Fibroblast of lung (primary cell): ENCODE results near the gene SDCCAG8. TPM values are rescaled to one million over a fixed set of nuclear protein-coding genes. Genes with fewer than 3 reads are reported as not detected.
A peak's percentile ranks its signal among the peaks of the same experiment; 100 is the strongest.

Source experiments
- DNase-seq, 2 donors: peaks; one replicate each; pipeline versions ENCODE4 v3.0.0 to v3.0.0-alpha.2; 2010; ENCODE audit warnings: low read depth in 2 of 2
- H2AFZ ChIP-seq: 2 replicates; pipeline ENCODE4 v1.5.1; 2012; ENCODE audit warnings: low read length, control low read depth, inconsistent platforms
- H3K27ac ChIP-seq: 2 replicates; pipeline ENCODE4 v1.5.1; 2011; ENCODE audit warnings: low read length, control low read depth; ENCODE audit not compliant: insufficient read depth
- H3K27me3 ChIP-seq: 2 replicates; pipeline ENCODE4 v1.5.1; 2011; ENCODE audit warnings: mild to moderate bottlenecking, low read length; ENCODE audit not compliant: control insufficient read depth, insufficient read depth
- H3K36me3 ChIP-seq: 2 replicates; pipeline ENCODE4 v1.5.1; 2011; ENCODE audit warnings: low read length; ENCODE audit not compliant: control insufficient read depth, insufficient read depth
- H3K4me1 ChIP-seq: 2 replicates; pipeline ENCODE4 v1.5.1; 2011; ENCODE audit warnings: low read length; ENCODE audit not compliant: control insufficient read depth, insufficient read depth; ENCODE audit errors: extremely low read depth
- H3K4me2 ChIP-seq: 2 replicates; pipeline ENCODE4 v1.5.1; 2011; ENCODE audit warnings: low read length, control low read depth; ENCODE audit not compliant: insufficient read depth; ENCODE audit errors: extremely low read depth
- H3K4me3 ChIP-seq, 4 experiments: fragments of 200-600 bp in 1 of 4; sonication (generic) in 1 of 4; replicated peaks in 1 of 4; 2 replicates each; pipeline ENCODE4 v1.5.1; 2011 to 2016; ENCODE audit warnings: low read length in 4 of 4, low read depth in 3 of 4, mild to moderate bottlenecking in 3 of 4, control low read depth in 2 of 4, inconsistent platforms in 1 of 4, mixed read lengths in 1 of 4; ENCODE audit not compliant: insufficient read depth in 1 of 4; ENCODE audit errors: control extremely low read depth in 1 of 4
- H3K79me2 ChIP-seq: 2 replicates; pipeline ENCODE4 v1.5.1; 2012; ENCODE audit warnings: mild to moderate bottlenecking, low read length, inconsistent platforms; ENCODE audit not compliant: control insufficient read depth, insufficient read depth
- H3K9ac ChIP-seq: 2 replicates; pipeline ENCODE4 v1.5.1; 2011; ENCODE audit warnings: mild to moderate bottlenecking, low read length, control low read depth; ENCODE audit not compliant: insufficient read depth
- H3K9me3 ChIP-seq: 2 replicates; pipeline ENCODE4 v1.5.1; 2012; ENCODE audit warnings: low read depth, low read length; ENCODE audit not compliant: control insufficient read depth, insufficient read depth
- H4K20me1 ChIP-seq: 2 replicates; pipeline ENCODE4 v1.5.1; 2011; ENCODE audit warnings: low read length; ENCODE audit not compliant: control insufficient read depth, insufficient read depth; ENCODE audit errors: extremely low read depth
- CTCF ChIP-seq, 2 donors: IDR thresholded peaks in 1 of 2; conservative IDR thresholded peaks in 1 of 2; 1 replicate in 1 of 2; 2 replicates in 1 of 2; pipeline ENCODE4 v1.5.1; 2011 to 2012; ENCODE audit warnings: low read length in 2 of 2, control low read depth in 1 of 2, inconsistent platforms in 1 of 2, low read depth in 1 of 2, mild to moderate bottlenecking in 1 of 2
- EZH2 ChIP-seq: IDR thresholded peaks from 2 replicates; pipeline ENCODE4 v1.5.1; 2012; ENCODE audit warnings: low read length, control low read depth, mild to moderate bottlenecking; ENCODE audit errors: missing control alignments
- polyA plus RNA-seq, 2 donors: library from polyadenylated mRNA; depleted of rRNA in 1 of 2; stranded (reverse) in 1 of 2; unstranded in 1 of 2; fragments of >200 nt; gene quantifications; 2 replicates each; pipeline ENCODE4 v1.2.1, GENCODE V29; 2011 to 2012; ENCODE audit warnings: missing spikeins in 1 of 2
- total RNA-seq: library from RNA; depleted of rRNA; stranded (reverse); fragments of >200 nt; gene quantifications from 2 replicates; pipeline ENCODE4 v1.2.1, GENCODE V29; 2014

The SDCCAG8 gene
- total and polyA plus RNA-seq, 2 donors (not counting 1 experiment from before 2014, with no cell fraction given) = 34.8 to 53.2 TPM

GRCh38 chr1:243354511-243355153 is 98.8 kb downstream of the SDCCAG8 start:
- Histone ChIP-seq H3K4me2 (peak overlapping the region; percentile 83), H3K27ac (no peak overlapping the region), H3K27me3 (no peaks in the 10 kb centered on the region), H4K20me1 (no peaks in the 10 kb centered on the region), H3K9ac (no peak overlapping the region), H3K36me3 (no peaks in the 10 kb centered on the region), H3K79me2 (no peaks in the 10 kb centered on the region), H3K4me1 (no peaks in the 10 kb centered on the region), H3K9me3 (no peaks in the 10 kb centered on the region), H2AFZ (peak overlapping the region; percentile 6), H3K4me3 (peak overlapping the region; percentile 13 to 60 (median 36))
- TF ChIP-seq CTCF (conservative IDR thresholded peaks at IDR 0.05 in 1 of 2, IDR thresholded peaks at IDR 0.05 in 1 of 2; ENCODE audit: low read depth in 1 of 2, low read length in 2 of 2) (no peak), EZH2 (no peak)
- peak; percentile 20 to 54 for DNase-seq

GRCh38 chr1:243363832-243364231 is 108.0 kb downstream of the SDCCAG8 start:
- no peaks in the 10 kb centered on the region for H4K20me1 ChIP-seq
- H3K9ac ChIP-seq = no peak overlapping the region
- H3K36me3 ChIP-seq = no peaks in the 10 kb centered on the region
- H3K9me3 ChIP-seq = no peaks in the 10 kb centered on the region
- H3K4me2 ChIP-seq = no peak overlapping the region
- TF ChIP-seq CTCF (conservative IDR thresholded peaks at IDR 0.05 in 1 of 2, IDR thresholded peaks at IDR 0.05 in 1 of 2; ENCODE audit: low read depth in 1 of 2, low read length in 2 of 2) (no peak), EZH2 (no peak)
- no peak for DNase-seq
- no peak overlapping the region for H3K27ac ChIP-seq
- H3K4me3 ChIP-seq = no peak overlapping the region
- no peaks in the 10 kb centered on the region for H3K79me2 ChIP-seq
- H3K4me1 ChIP-seq = no peaks in the 10 kb centered on the region
- H3K27me3 ChIP-seq = no peaks in the 10 kb centered on the region
- no peak overlapping the region for H2AFZ ChIP-seq

DNA sequence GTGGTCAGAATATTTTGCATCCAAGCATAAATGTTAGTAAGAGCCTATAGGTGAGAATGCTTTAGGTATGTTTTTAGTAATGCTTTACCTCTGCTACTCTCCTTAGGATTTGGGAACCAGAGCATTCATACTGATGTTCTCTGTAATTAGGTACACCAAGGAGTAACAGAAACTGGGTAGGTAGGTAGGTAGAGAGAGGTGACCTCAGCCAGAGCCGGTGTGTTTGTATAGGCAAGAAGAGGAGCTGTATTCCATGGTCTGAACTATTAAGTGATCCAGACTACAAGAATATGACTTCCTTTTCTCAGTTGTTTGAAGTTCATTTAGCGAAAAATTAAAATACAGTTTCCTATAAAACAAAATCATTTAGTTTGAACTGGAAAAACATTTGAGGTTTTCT is 108.5 kb downstream of the SDCCAG8 start:
- Histone ChIP-seq H3K79me2 (no peaks in the 10 kb centered on the region), H3K4me3 (no peak overlapping the region), H3K4me2 (no peak overlapping the region), H4K20me1 (no peaks in the 10 kb centered on the region), H3K9me3 (no peaks in the 10 kb centered on the region), H3K36me3 (no peaks in the 10 kb centered on the region), H3K4me1 (no peaks in the 10 kb centered on the region), H3K27me3 (no peaks in the 10 kb centered on the region), H3K9ac (no peak overlapping the region), H2AFZ (no peak overlapping the region), H3K27ac (no peak overlapping the region)
- no peak for TF ChIP-seq EZH2
- no peak for TF ChIP-seq CTCF (conservative IDR thresholded peaks at IDR 0.05 in 1 of 2, IDR thresholded peaks at IDR 0.05 in 1 of 2; ENCODE audit: low read depth in 1 of 2, low read length in 2 of 2)
- DNase-seq = no peak
